ENCODE measurements around the gene SNRNP25. TPM values are rescaled to one million over a fixed set of nuclear protein-coding genes. Genes with fewer than 3 reads are reported as not detected.

The SNRNP25 gene
- total and polyA plus RNA-seq, 7 donors, result 23.0 to 41.7 (median 33.8) TPM

DNA sequence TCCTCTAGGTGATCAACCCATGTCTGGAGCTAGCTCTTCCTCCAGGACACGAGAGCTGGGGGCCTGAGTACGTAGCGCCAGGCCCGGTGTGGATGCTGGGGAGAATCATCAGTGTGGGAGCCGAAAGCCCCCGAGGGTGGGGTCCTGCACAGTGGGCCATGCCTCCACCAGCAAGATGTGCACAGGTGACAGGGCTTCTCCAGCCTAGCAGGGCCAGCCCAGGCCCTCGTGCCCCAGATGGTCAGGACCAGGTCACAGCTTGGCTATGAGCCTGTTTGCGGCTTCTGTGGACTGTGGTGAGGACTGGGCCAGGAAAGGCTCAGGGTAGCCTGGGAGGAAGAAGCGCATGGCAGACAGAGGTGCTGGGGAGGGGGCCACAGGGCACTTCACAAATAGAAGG is 32.2 kb downstream of the SNRNP25 start:
- no peaks in the 10 kb centered on the region for H3K27me3 ChIP-seq
- peak overlapping the region in 1 of 4 donors; percentile 58 for H3K27ac ChIP-seq
- peaks cover 12 to 57% (median 31%) of the 10 kb centered on the region in 4 donors for H3K36me3 ChIP-seq
- peaks cover 0 to 20% (median 18%) of the 10 kb centered on the region in 4 donors for H3K4me1 ChIP-seq
- no peak for DNase-seq
- intact Hi-C loops (cut with DNase I), result no loop called here
- H3K4me3 ChIP-seq, result no peak overlapping the region
- TF ChIP-seq POLR2AphosphoS5 (IDR thresholded peaks at IDR 0.05) (no peak), POLR2A (IDR thresholded peaks at IDR 0.05) (no peak), EP300 (IDR thresholded peaks at IDR 0.05) (no peak)
- TF ChIP-seq, protein P1, sequence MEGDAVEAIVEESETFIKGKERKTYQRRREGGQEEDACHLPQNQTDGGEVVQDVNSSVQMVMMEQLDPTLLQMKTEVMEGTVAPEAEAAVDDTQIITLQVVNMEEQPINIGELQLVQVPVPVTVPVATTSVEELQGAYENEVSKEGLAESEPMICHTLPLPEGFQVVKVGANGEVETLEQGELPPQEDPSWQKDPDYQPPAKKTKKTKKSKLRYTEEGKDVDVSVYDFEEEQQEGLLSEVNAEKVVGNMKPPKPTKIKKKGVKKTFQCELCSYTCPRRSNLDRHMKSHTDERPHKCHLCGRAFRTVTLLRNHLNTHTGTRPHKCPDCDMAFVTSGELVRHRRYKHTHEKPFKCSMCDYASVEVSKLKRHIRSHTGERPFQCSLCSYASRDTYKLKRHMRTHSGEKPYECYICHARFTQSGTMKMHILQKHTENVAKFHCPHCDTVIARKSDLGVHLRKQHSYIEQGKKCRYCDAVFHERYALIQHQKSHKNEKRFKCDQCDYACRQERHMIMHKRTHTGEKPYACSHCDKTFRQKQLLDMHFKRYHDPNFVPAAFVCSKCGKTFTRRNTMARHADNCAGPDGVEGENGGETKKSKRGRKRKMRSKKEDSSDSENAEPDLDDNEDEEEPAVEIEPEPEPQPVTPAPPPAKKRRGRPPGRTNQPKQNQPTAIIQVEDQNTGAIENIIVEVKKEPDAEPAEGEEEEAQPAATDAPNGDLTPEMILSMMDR (IDR thresholded peaks at IDR 0.05), result no peak
- 73 to 80% methylated on average over 9 of the region's 9 CpGs for WGBS, 2 donors
- H3K9me3 ChIP-seq, result no peaks in the 10 kb centered on the region

DNA sequence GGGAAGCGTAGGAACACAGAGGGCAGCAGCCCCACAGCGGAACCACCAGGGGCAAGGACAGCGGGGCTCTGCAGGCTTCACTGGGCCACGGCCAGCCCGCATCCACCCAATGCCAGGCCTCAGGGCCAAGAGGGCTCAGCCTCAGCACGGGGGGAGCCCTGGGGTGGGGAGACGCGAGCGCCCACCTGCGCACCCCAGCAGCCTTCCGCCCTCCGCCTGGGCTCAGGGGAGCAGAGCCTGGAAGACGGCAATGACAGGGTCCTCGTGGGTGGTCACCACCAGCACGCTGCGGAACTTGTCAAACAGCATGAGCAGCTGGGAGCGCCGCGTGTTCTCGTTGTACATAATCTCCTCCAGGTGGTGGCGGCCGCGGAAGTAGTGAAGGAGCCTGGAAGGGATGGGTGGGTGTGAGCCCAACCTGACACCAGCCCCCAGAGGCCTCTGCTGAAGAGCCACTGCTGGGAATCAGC is 32.9 kb downstream of the SNRNP25 start:
- WGBS, 2 donors, result 90% methylated on average over 23 of the region's 23 CpGs
- Histone ChIP-seq H3K4me1 (peaks cover 0 to 23% (median 18%) of the 10 kb centered on the region in 4 donors), H3K27me3 (no peaks in the 10 kb centered on the region), H3K27ac (no peak overlapping the region), H3K36me3 (peaks cover 12 to 57% (median 28%) of the 10 kb centered on the region in 4 donors), H3K4me3 (no peak overlapping the region), H3K9me3 (no peaks in the 10 kb centered on the region)
- intact Hi-C loops (cut with DNase I), result no loop called here
- no peak for DNase-seq
- no peak for TF ChIP-seq EP300 (IDR thresholded peaks at IDR 0.05)
- TF ChIP-seq POLR2AphosphoS5 (IDR thresholded peaks at IDR 0.05), result no peak
- TF ChIP-seq, protein P1 (IDR thresholded peaks at IDR 0.05), result no peak
- TF ChIP-seq POLR2A (IDR thresholded peaks at IDR 0.05), result no peak

DNA sequence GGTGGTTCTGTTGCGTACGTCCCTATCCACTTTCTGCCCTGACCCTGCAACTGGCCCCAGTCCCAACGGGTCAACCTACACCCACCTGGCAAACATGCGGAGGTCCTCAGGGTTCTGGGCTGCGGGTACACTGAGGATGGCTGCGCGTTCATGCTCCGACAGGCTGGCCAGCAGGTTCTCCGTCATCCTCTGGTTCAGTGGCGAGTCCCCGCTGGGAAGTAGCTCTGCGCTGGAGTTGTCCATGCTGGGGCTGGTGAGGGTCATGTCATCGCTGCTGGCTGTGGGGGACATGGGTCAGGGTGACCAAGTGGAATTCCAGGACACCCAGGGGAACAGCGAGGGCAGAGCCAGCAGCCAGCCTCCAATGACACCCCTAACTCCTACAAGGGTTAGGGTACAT is 35.0 kb downstream of the SNRNP25 start:
- H3K9me3 ChIP-seq, result no peaks in the 10 kb centered on the region
- intact Hi-C loops (cut with DNase I), result no loop called here
- no peak for TF ChIP-seq POLR2AphosphoS5 (IDR thresholded peaks at IDR 0.05)
- TF ChIP-seq EP300 (IDR thresholded peaks at IDR 0.05), result no peak
- TF ChIP-seq, protein P1 (IDR thresholded peaks at IDR 0.05), result no peak
- TF ChIP-seq POLR2A (IDR thresholded peaks at IDR 0.05), result no peak
- DNase-seq, result no peak
- peaks cover 12 to 64% (median 28%) of the 10 kb centered on the region in 4 donors for H3K36me3 ChIP-seq
- H3K4me3 ChIP-seq, result no peak overlapping the region
- no peaks in the 10 kb centered on the region for H3K27me3 ChIP-seq
- H3K4me1 ChIP-seq, result peaks cover 0 to 30% (median 20%) of the 10 kb centered on the region in 4 donors
- WGBS, 2 donors, result 95 to 96% methylated on average over 14 of the region's 14 CpGs
- H3K27ac ChIP-seq, result no peak overlapping the region

DNA sequence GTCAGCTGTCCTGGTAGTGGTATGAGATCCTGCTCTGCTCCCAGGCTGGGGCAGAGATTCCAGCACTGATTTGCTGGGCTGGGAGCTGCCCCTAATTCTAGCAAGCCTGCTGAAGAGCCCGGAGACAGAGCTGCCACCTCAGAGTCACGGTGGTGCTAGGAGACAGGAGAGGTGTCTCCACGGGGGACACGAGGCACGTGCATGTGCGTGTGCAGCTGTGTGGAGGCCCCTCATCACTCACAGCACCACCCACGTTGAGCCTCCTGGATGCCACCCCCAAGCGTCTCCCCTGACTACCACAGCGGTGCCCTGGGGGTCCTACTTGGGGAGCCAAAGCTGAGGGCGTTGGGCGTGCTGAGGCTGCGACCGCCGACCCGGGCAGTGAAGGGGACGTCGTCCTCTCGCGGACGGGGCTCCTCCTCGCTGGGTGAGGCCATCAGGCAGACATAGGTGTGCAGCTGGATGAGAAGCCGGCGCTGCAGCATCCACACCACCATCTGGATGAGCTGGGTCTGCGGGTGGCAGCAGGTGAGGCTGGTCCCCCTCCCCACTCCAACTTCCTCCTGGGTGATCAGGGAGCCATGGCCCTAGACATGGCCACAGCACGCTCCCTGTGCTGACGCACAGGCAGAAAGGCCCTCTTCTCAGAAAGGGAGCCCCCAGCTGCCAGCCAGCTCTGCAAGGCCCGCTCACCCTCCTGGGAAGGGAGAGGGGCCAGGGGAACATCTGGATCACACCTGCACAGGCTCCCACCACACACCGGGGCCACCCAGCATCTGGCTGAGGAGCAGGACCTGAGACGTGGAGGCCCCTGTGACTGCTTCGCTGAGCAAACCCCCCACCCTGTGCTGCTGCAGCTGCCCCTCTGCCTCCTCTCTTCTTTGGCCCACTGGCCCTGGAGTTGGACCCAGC is 36.0 kb downstream of the SNRNP25 start:
- H3K27me3 ChIP-seq, result no peaks in the 10 kb centered on the region
- no peaks in the 10 kb centered on the region for H3K9me3 ChIP-seq
- WGBS, 2 donors, result 93 to 94% methylated on average over 30 of the region's 30 CpGs
- peaks cover 0 to 20% (median 10%) of the 10 kb centered on the region in 4 donors for H3K4me1 ChIP-seq
- H3K36me3 ChIP-seq, result peaks cover 12 to 60% (median 28%) of the 10 kb centered on the region in 4 donors
- no peak overlapping the region for H3K4me3 ChIP-seq
- no peak for DNase-seq
- intact Hi-C loops (cut with DNase I), result no loop called here
- TF ChIP-seq, protein P1 (IDR thresholded peaks at IDR 0.05), result no peak
- TF ChIP-seq POLR2A (IDR thresholded peaks at IDR 0.05) (no peak), EP300 (IDR thresholded peaks at IDR 0.05) (no peak), POLR2AphosphoS5 (IDR thresholded peaks at IDR 0.05) (no peak)
- H3K27ac ChIP-seq, result no peak overlapping the region

All from sigmoid colon (tissue), 7 donors.